MCF 10A (cell line): ENCODE measurements around the gene TCF4. TPM values are rescaled to one million over a fixed set of nuclear protein-coding genes. Genes with fewer than 3 reads are reported as not detected.

ENCODE experiments used
- BruUV-seq: library from RNA; stranded (reverse); fragments of 400-500 nt; replicated peaks from 2 replicates; lab custom pipeline; 2021; lab: Mats Ljungman, UMichigan
- CTCF ChIA-PET: fragments of 300-600 bp; sonication (Branson Sonifier 250); formaldehyde crosslinking; extraction: SDS; loops from one replicate; lab custom pipeline; 2021; ENCODE audit warnings: antibody characterized with exemption, inconsistent platforms; lab: Yijun Ruan, JAX
- POLR2A ChIA-PET: fragments of 300-600, 350-650 bp; sonication (Branson Sonifier 250); formaldehyde crosslinking; extraction: SDS; loops from one replicate; lab custom pipeline; 2020; ENCODE audit warnings: antibody characterized with exemption, inconsistent platforms; lab: Yijun Ruan, JAX
- DNase-seq: peaks from one replicate; pipeline ENCODE4 v3.0.0-alpha.2; 2018; ENCODE audit not compliant: unreplicated experiment
- H3K27ac Mint-ChIP-seq: one replicate; pipeline ENCODE4 v1.8.0; 2022; ENCODE audit warnings: mild to moderate bottlenecking, low read depth, mixed read lengths; ENCODE audit not compliant: unreplicated experiment
- H3K27me3 Mint-ChIP-seq: one replicate; pipeline ENCODE4 v1.8.0; 2022; ENCODE audit warnings: mixed read lengths; ENCODE audit not compliant: insufficient read depth, unreplicated experiment
- H3K36me3 Mint-ChIP-seq: one replicate; pipeline ENCODE4 v1.8.0; 2022; ENCODE audit warnings: mild to moderate bottlenecking, moderate library complexity, mixed read lengths; ENCODE audit not compliant: insufficient read depth, unreplicated experiment
- H3K4me1 Mint-ChIP-seq: one replicate; pipeline ENCODE4 v1.8.0; 2022; ENCODE audit warnings: mixed read lengths; ENCODE audit not compliant: insufficient read depth, unreplicated experiment
- H3K4me3 Mint-ChIP-seq: one replicate; pipeline ENCODE4 v1.8.0; 2022; ENCODE audit warnings: mild to moderate bottlenecking, moderate library complexity, mixed read lengths; ENCODE audit not compliant: unreplicated experiment
- H3K9me3 Mint-ChIP-seq: one replicate; pipeline ENCODE4 v1.8.0; 2022; ENCODE audit warnings: mixed read lengths; ENCODE audit not compliant: unreplicated experiment
- CTCF ChIP-seq: fragments of 200-600 bp; IDR thresholded peaks from one replicate; pipeline ENCODE4 v1.8.0; 2022; ENCODE audit warnings: antibody characterized with exemption, mild to moderate bottlenecking; ENCODE audit not compliant: unreplicated experiment
- intact Hi-C: fragments of 100-400 bp; cut with micrococcal nuclease; formaldehyde crosslinking; loops from 2 replicates; pipeline ENCODE4 v1.14.1; 2022
- total RNA-seq: library from RNA; stranded (reverse); gene quantifications from 2 replicates; pipeline ENCODE4 v1.2.3, GENCODE V29; 2022

The TCF4 gene
- total RNA-seq, 1 experiment from 2014 or later = 6.2 TPM

GRCh38 chr18:55221622-55222021 lies 366.4 kb downstream of the TCF4 start:
- intact Hi-C loops = no loop called here
- ChIA-PET POLR2A (no interaction called here), CTCF (no interaction called here)
- no TSS peak for BruUV-seq
- no peak for TF ChIP-seq CTCF
- H3K4me3 Mint-ChIP-seq = no peak overlapping the region
- H3K27ac Mint-ChIP-seq = no peak overlapping the region
- H3K36me3 Mint-ChIP-seq = no peaks in the 10 kb centered on the region
- no peaks in the 10 kb centered on the region for H3K27me3 Mint-ChIP-seq
- H3K9me3 Mint-ChIP-seq = no peaks in the 10 kb centered on the region
- DNase-seq = no peak
- no peaks in the 10 kb centered on the region for H3K4me1 Mint-ChIP-seq

DNA sequence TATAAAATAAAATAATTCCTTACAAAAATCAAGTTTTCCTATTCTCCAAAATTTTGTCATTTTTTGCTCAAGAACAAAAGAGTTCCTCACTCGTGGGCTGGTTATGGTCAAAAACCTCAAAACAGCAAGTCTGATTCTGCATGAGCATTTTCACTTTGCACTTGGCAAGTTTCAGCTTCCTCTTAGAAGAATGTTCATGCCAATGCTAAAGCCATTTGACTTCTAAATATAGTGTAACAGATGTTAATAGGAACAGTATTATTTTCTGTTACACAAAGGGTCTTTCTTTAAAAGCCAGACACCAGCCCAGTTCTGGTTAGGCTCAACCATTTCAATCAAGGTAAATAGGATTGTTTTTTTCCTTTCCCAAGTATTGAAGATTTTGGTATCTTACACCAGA lies 367.5 kb downstream of the TCF4 start:
- BruUV-seq = no TSS peak
- CTCF ChIA-PET = interaction anchor here (1.0 kb wide), 1 partner anchor 15 kb away, joined by 4 read pairs; no protein-coding TSS in a partner anchor
- Mint-ChIP-seq H3K9me3 (no peaks in the 10 kb centered on the region), H3K27ac (no peak overlapping the region), H3K27me3 (no peaks in the 10 kb centered on the region), H3K36me3 (no peaks in the 10 kb centered on the region), H3K4me3 (no peak overlapping the region), H3K4me1 (no peaks in the 10 kb centered on the region)
- DNase-seq = no peak
- POLR2A ChIA-PET = no interaction called here
- no peak for TF ChIP-seq CTCF
- intact Hi-C loops = no loop called here

DNA sequence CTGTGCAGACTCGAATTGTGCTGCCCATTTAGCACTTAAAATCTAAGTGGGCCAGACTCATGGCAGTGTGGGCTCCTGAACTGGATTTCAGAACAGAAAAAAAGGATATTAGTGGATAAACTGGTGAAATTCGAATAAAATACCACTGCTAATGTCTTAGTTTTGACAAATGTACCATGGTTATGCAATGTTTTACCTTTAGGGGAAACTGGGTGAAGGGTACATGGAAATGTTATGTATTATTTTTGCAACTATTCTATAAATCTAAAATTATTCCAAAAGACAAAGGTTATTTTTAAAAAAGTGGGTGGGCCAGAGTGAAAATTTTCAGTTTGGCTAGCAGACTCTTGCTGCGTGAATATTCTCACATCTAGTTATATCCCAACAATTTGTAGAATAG lies 368.2 kb downstream of the TCF4 start:
- intact Hi-C loops = no loop called here
- CTCF ChIA-PET = no interaction called here
- TF ChIP-seq CTCF = no peak
- no peak overlapping the region for H3K4me3 Mint-ChIP-seq
- POLR2A ChIA-PET = no interaction called here
- no peaks in the 10 kb centered on the region for H3K4me1 Mint-ChIP-seq
- H3K27ac Mint-ChIP-seq = no peak overlapping the region
- DNase-seq = no peak
- no TSS peak for BruUV-seq
- H3K36me3 Mint-ChIP-seq = no peaks in the 10 kb centered on the region
- H3K27me3 Mint-ChIP-seq = no peaks in the 10 kb centered on the region
- no peaks in the 10 kb centered on the region for H3K9me3 Mint-ChIP-seq

GRCh38 chr18:55219059-55219458 lies 368.9 kb downstream of the TCF4 start:
- Mint-ChIP-seq H3K36me3 (no peaks in the 10 kb centered on the region), H3K27ac (no peak overlapping the region), H3K27me3 (no peaks in the 10 kb centered on the region), H3K4me3 (no peak overlapping the region), H3K9me3 (no peaks in the 10 kb centered on the region), H3K4me1 (no peaks in the 10 kb centered on the region)
- no TSS peak for BruUV-seq
- DNase-seq = no peak
- ChIA-PET POLR2A (no interaction called here), CTCF (interaction anchor here (3.2 kb wide), 1 partner anchor 15 kb away, joined by 19 read pairs; no protein-coding TSS in a partner anchor)
- no peak for TF ChIP-seq CTCF
- intact Hi-C loops = no loop called here
